DOHH2 (cell line): ENCODE results near the gene GJA5.

Experiments
- H3F3A ChIP-seq: fragments of 200-600 bp; sonication (generic), shearing (Covaris generic); 2 replicates; pipeline ENCODE4 v1.6.0; 2016; ENCODE audit warnings: antibody characterized with exemption, mild to moderate bottlenecking; ENCODE audit not compliant: control insufficient read depth, insufficient read depth
- H3K27ac ChIP-seq: fragments of 200-600 bp; sonication (generic); 2 replicates; pipeline ENCODE4 v1.5.1; 2014; ENCODE audit warnings: low read depth, mild to moderate bottlenecking, low read length, moderate library complexity
- H3K27me3 ChIP-seq: fragments of 200-600 bp; sonication (generic); 2 replicates; pipeline ENCODE4 v1.6.1; 2014; ENCODE audit warnings: mild to moderate bottlenecking, low read length, mixed read lengths; ENCODE audit not compliant: control insufficient read depth
- H3K36me3 ChIP-seq: fragments of 200-600 bp; sonication (generic); 2 replicates; pipeline ENCODE4 v1.6.1; 2014; ENCODE audit warnings: mild to moderate bottlenecking, low read length, moderate library complexity, mixed read lengths; ENCODE audit not compliant: control insufficient read depth
- H3K4me1 ChIP-seq: fragments of 200-600 bp; sonication (generic); 2 replicates; pipeline ENCODE4 v1.6.1; 2014; ENCODE audit warnings: mild to moderate bottlenecking, low read length, mixed read lengths; ENCODE audit not compliant: control insufficient read depth
- H3K4me2 ChIP-seq: fragments of 200-600 bp; sonication (generic); 2 replicates; pipeline ENCODE4 v1.6.0; 2014; ENCODE audit warnings: mild to moderate bottlenecking, low read length, moderate library complexity
- H3K4me3 ChIP-seq: fragments of 200-600 bp; sonication (generic); 2 replicates; pipeline ENCODE4 v1.5.1; 2014; ENCODE audit warnings: mild to moderate bottlenecking, low read length, mixed read lengths
- H3K79me2 ChIP-seq: fragments of 200-600 bp; sonication (generic); 2 replicates; pipeline ENCODE4 v1.6.1; 2014; ENCODE audit warnings: mild to moderate bottlenecking, low read length, mixed read lengths; ENCODE audit not compliant: control insufficient read depth
- H3K9me2 ChIP-seq: fragments of 200-600 bp; sonication (generic); replicated peaks from 2 replicates; pipeline ENCODE4 v1.6.1; 2014; ENCODE audit warnings: mild to moderate bottlenecking, low read length, mixed read lengths; ENCODE audit not compliant: control insufficient read depth
- H3K9me3 ChIP-seq: fragments of 200-600 bp; sonication (generic); 2 replicates; pipeline ENCODE4 v1.6.1; 2014; ENCODE audit warnings: antibody characterized with exemption, low read length, mixed read lengths; ENCODE audit not compliant: control insufficient read depth, insufficient read depth
- H4K20me1 ChIP-seq: fragments of 200-600 bp; sonication (generic); 2 replicates; pipeline ENCODE4 v1.6.0; 2014; ENCODE audit warnings: low read depth, mild to moderate bottlenecking, antibody characterized with exemption, low read length, moderate library complexity; ENCODE audit not compliant: control insufficient read depth, insufficient read depth
- EZH2phosphoT487 ChIP-seq: fragments of 200-600 bp; sonication (generic); IDR thresholded peaks from 2 replicates; pipeline ENCODE4 v1.6.1; 2017; ENCODE audit warnings: borderline replicate concordance, mild to moderate bottlenecking, antibody characterized with exemption, low read length, moderate library complexity, mixed read lengths
- TF ChIP-seq, protein P1 (sequence below): fragments of 200-600 bp; sonication (generic); IDR thresholded peaks from one replicate; pipeline ENCODE4 v1.5.1; 2014; ENCODE audit warnings: antibody characterized with exemption, mild to moderate bottlenecking, low read depth, low read length; ENCODE audit not compliant: poor library complexity, severe bottlenecking

Gene GJA5

DNA sequence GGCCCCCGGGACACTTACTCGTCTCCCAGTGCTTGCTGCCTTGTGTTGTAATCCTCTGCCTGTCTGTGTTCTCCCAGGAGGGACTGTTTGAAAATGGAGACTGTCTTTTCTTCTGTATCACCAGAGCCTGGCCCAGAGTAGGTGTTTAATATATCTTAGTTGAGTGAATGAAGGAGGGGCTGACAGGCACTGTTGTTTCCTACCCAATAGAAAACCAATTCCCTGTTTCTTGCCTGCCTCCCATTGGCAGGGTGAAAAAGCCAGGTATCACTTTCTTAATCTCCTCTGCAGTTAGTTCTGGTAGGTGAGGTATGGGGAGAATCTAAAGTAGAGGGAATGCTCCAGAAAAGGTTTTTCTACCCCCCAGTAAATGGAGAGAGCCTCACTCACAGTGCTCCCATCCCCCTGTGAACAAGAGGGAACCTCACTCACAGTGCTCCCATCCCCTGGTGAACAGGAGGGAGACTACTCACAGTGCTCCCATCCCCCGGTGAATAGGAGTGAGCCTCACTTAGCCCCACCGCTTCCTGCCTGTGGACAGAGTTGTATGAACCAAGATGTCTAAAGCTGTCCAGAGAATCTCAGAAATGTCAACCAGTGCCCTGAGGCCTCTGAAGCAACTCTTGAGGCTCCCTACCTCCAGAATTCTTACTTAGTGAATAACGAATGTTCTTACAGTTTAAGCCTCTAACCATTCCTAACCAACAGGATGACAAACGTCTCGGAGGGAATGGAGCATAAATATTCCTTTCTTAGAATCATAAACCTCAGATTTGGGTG is at the start of gene GJA5:
GJA5 (minus strand) TSS at position 122 of the 780 bp plus-strand sequence. CDS start 1,364 bp downstream, outside the sequence.
- no peak within 1 kb of the TSS for H3K27ac ChIP-seq
- no peak within 1 kb of the TSS for H3K4me2 ChIP-seq
- peaks cover 11% of the 10 kb centered on the region for H3K4me1 ChIP-seq
- H3K36me3 ChIP-seq = no peaks in the 10 kb centered on the region
- H3K9me3 ChIP-seq = no peaks in the 10 kb centered on the region
- TF ChIP-seq, protein P1, sequence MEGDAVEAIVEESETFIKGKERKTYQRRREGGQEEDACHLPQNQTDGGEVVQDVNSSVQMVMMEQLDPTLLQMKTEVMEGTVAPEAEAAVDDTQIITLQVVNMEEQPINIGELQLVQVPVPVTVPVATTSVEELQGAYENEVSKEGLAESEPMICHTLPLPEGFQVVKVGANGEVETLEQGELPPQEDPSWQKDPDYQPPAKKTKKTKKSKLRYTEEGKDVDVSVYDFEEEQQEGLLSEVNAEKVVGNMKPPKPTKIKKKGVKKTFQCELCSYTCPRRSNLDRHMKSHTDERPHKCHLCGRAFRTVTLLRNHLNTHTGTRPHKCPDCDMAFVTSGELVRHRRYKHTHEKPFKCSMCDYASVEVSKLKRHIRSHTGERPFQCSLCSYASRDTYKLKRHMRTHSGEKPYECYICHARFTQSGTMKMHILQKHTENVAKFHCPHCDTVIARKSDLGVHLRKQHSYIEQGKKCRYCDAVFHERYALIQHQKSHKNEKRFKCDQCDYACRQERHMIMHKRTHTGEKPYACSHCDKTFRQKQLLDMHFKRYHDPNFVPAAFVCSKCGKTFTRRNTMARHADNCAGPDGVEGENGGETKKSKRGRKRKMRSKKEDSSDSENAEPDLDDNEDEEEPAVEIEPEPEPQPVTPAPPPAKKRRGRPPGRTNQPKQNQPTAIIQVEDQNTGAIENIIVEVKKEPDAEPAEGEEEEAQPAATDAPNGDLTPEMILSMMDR = no peak
- no peak for TF ChIP-seq EZH2phosphoT487
- H4K20me1 ChIP-seq = no peaks in the 10 kb centered on the region
- H3K79me2 ChIP-seq = no peaks in the 10 kb centered on the region
- H3K9me2 ChIP-seq = no peaks in the 10 kb centered on the region
- H3K27me3 ChIP-seq = no peaks in the 10 kb centered on the region
- no peaks in the 10 kb centered on the region for H3F3A ChIP-seq
- H3K4me3 ChIP-seq = no peak within 1 kb of the TSS

DNA sequence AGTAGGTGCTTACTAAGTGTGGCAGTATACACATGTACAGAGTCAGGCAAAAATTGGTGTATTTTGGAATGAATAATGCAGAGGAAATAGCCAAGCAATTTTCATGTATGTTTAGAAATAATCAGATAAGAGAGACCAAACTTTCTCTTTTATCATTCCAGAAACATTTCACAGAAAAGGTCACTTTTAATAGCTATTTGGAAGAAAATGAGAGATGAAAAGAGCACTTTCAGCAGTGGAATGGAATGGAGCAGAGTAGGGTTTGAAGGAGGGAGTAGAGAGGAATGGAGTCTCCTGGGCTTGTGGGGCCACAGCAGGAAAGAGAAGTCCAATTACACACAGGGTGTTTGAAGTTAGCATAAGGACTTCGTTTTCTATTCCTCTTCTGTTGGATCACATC is 48.8 kb upstream of the GJA5 start:
- no peak overlapping the region for H3K4me2 ChIP-seq
- H3K79me2 ChIP-seq = no peaks in the 10 kb centered on the region
- H3K4me3 ChIP-seq = no peak overlapping the region
- H4K20me1 ChIP-seq = no peaks in the 10 kb centered on the region
- peaks cover 2% of the 10 kb centered on the region; the same call in 1 of the 2 replicates for H3K27me3 ChIP-seq
- H3K36me3 ChIP-seq = no peaks in the 10 kb centered on the region
- H3F3A ChIP-seq = no peaks in the 10 kb centered on the region
- no peak for TF ChIP-seq EZH2phosphoT487
- TF ChIP-seq, protein P1 = no peak
- H3K27ac ChIP-seq = no peak overlapping the region
- no peaks in the 10 kb centered on the region for H3K9me2 ChIP-seq
- no peaks in the 10 kb centered on the region for H3K9me3 ChIP-seq
- no peaks in the 10 kb centered on the region for H3K4me1 ChIP-seq

DNA sequence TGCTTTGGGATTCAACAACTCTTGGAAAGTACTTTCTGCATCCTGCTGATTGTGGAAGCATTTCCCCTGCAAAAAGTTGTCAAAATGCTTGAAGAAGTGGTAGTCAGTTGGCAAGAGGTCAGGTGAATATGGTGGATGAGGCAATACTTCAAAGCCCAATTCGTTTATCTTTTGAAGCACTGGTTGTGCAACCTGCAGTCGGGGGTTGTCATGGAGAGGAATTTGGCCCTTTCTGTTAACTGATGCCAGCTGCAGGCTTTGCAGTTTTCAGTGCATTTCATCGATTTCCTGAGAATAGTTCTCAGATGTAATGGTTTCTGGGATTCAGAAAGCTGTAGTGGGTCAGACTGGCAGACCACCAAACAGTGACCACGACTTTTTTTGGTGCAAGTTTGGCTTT is 47.6 kb upstream of the GJA5 start:
- Histone ChIP-seq H3K9me2 (no peaks in the 10 kb centered on the region), H3K79me2 (no peaks in the 10 kb centered on the region), H3K27ac (no peak overlapping the region), H3K4me3 (no peak overlapping the region), H3K4me2 (no peak overlapping the region), H3K9me3 (no peaks in the 10 kb centered on the region), H3K4me1 (no peaks in the 10 kb centered on the region), H3F3A (no peaks in the 10 kb centered on the region), H4K20me1 (no peaks in the 10 kb centered on the region), H3K27me3 (peaks cover 2% of the 10 kb centered on the region; the same call in 1 of the 2 replicates), H3K36me3 (no peaks in the 10 kb centered on the region)
- TF ChIP-seq, protein P1 = no peak
- no peak for TF ChIP-seq EZH2phosphoT487
